ENCODE measurements around the gene RANBP17.
"Not testable (repeated sequence)": the region's sequence is repeated elsewhere in the genome, so short reads cannot be mapped to it uniquely, and the experiment has no call there.

Gene RANBP17

GRCh38 chr5:170945275-170945674 lies 83.5 kb downstream of the RANBP17 start:
- no peak for DNase-seq
- Histone ChIP-seq H3K9me3 (no peaks in the 10 kb centered on the region), H3K4me1 (no peaks in the 10 kb centered on the region), H3K4me3 (no peak overlapping the region), H3K27me3 (no peaks in the 10 kb centered on the region), H3K27ac (no peak overlapping the region), H3K36me3 (no peaks in the 10 kb centered on the region)
- intact Hi-C loops (cut with DNase I; ENCODE audit: low total_unique reads), result no loop called here
- TF ChIP-seq, protein P1, sequence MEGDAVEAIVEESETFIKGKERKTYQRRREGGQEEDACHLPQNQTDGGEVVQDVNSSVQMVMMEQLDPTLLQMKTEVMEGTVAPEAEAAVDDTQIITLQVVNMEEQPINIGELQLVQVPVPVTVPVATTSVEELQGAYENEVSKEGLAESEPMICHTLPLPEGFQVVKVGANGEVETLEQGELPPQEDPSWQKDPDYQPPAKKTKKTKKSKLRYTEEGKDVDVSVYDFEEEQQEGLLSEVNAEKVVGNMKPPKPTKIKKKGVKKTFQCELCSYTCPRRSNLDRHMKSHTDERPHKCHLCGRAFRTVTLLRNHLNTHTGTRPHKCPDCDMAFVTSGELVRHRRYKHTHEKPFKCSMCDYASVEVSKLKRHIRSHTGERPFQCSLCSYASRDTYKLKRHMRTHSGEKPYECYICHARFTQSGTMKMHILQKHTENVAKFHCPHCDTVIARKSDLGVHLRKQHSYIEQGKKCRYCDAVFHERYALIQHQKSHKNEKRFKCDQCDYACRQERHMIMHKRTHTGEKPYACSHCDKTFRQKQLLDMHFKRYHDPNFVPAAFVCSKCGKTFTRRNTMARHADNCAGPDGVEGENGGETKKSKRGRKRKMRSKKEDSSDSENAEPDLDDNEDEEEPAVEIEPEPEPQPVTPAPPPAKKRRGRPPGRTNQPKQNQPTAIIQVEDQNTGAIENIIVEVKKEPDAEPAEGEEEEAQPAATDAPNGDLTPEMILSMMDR (IDR thresholded peaks at IDR 0.05), result no peak

- Histone ChIP-seq H3K27ac (no peak overlapping the region), H3K27me3 (no peaks in the 10 kb centered on the region), H3K36me3 (no peaks in the 10 kb centered on the region), H3K4me1 (peaks cover 0 to 3% (median 0%) of the 10 kb centered on the region in 4 donors), H3K4me3 (no peak overlapping the region), H3K9me3 (no peaks in the 10 kb centered on the region)
- DNase-seq, result no peak
- TF ChIP-seq, protein P1 (IDR thresholded peaks at IDR 0.05), result no peak
- intact Hi-C loops (cut with DNase I; ENCODE audit: low total_unique reads), result no loop called here
Measured at GRCh38 chr5:170960567-170960966, 98.7 kb downstream of the RANBP17 start.

GRCh38 chr5:170963521-170963920 lies 101.7 kb downstream of the RANBP17 start:
- intact Hi-C loops (cut with DNase I; ENCODE audit: low total_unique reads), result no loop called here
- Histone ChIP-seq H3K4me3 (no peak overlapping the region), H3K36me3 (no peaks in the 10 kb centered on the region), H3K27ac (no peak overlapping the region), H3K27me3 (no peaks in the 10 kb centered on the region), H3K4me1 (peaks cover 0 to 3% (median 0%) of the 10 kb centered on the region in 4 donors), H3K9me3 (no peaks in the 10 kb centered on the region)
- TF ChIP-seq, protein P1 (IDR thresholded peaks at IDR 0.05), result no peak
- DNase-seq, result no peak

DNA sequence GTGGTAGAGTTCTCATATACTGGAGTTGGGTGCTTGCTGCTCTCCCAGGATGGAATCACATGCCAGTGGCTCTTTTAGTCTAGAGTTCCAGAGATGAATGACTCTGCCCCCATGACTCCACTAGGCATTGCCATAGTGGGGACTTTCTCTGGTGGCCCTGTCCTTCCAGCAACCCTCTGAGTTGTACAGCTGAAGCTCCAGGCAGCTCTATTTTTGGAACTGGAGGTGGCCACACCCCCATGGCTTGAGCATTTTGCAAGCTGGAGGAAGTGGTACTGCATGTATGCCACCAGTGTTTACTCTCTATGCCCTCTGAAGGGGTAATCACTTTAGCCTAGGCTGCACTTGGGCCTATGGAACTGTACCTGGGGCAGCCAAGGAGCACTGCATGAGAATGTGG lies 112.6 kb downstream of the RANBP17 start:
- Histone ChIP-seq H3K4me1 (no peaks in the 10 kb centered on the region), H3K27ac (no peak overlapping the region), H3K9me3 (no peaks in the 10 kb centered on the region), H3K27me3 (no peaks in the 10 kb centered on the region), H3K36me3 (no peaks in the 10 kb centered on the region), H3K4me3 (no peak overlapping the region)
- intact Hi-C loops (cut with DNase I; ENCODE audit: low total_unique reads), result no loop called here
- no peak for DNase-seq
- TF ChIP-seq, protein P1 (IDR thresholded peaks at IDR 0.05), result no peak

DNA sequence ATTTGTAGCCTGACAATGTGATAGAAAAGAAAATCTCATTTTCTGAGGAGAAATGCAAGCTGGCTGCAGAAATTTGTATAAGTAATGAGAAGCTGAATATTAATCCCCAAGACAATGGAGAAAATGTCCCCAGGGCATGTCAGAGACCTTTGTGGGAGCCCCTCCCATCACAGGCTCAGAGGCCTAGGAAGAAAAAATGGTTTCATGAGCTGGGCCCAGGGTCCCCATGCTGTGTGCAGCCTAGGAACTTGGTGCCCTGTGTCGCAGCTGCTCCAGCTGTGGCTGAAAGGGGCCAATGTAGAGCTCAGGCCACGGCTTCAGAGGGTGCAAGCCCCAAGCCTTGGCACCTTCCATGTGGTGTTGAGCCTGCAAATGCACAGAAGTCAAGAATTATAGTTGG lies 118.4 kb downstream of the RANBP17 start:
- H3K9me3 ChIP-seq, result not testable (repeated sequence)

DNA sequence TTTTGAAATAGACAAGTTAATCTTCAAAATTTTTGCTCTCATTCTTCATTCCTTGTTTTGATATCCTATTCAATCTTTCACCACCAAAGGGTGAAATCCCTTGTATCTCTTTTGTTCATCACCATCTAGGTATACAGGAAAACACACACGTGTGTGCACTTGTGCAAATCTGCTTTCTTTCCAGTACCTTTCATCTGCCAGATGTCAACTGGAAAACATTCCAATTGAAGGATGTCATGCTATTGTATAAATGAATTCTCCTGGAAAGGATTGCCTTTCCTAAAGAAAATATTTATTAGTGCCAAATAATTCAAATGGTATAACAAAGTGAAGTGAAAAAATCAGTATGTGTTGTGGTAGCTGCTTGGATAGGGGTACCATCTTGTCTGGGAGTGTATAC lies 123.7 kb downstream of the RANBP17 start:
- no peak for DNase-seq
- Histone ChIP-seq H3K4me3 (no peak overlapping the region), H3K27me3 (no peaks in the 10 kb centered on the region), H3K4me1 (no peaks in the 10 kb centered on the region), H3K27ac (no peak overlapping the region), H3K9me3 (no peaks in the 10 kb centered on the region), H3K36me3 (peaks cover 0 to 4% (median 0%) of the 10 kb centered on the region in 3 donors)
- intact Hi-C loops (cut with DNase I; ENCODE audit: low total_unique reads), result no loop called here
- TF ChIP-seq, protein P1 (IDR thresholded peaks at IDR 0.05), result no peak

More for the DNA sequence above, 118.4 kb downstream of the RANBP17 start:
- H3K4me3 ChIP-seq; DNase-seq; H3K27me3 ChIP-seq; H3K4me1 ChIP-seq; H3K36me3 ChIP-seq; intact Hi-C loops (cut with DNase I; ENCODE audit: low total_unique reads); H3K27ac ChIP-seq: not testable (repeated sequence)

Data from tibial artery (tissue), 4 donors.